Endothelial cell of umbilical vein (primary cell): Measurements from ENCODE around the gene SRSF2. TPM values are rescaled to one million over a fixed set of nuclear protein-coding genes. Genes with fewer than 3 reads are reported as not detected.

ENCODE experiments used
- BruUV-seq: library from RNA; stranded (reverse); fragments of 400-500 nt; replicated peaks from 2 replicates; lab custom pipeline; 2021; lab: Mats Ljungman, UMichigan
- CTCF ChIA-PET: fragments of 300-600, 350-600 bp; sonication (Branson Sonifier 250); formaldehyde crosslinking; loops from one replicate; lab custom pipeline; 2021; ENCODE audit warnings: antibody characterized with exemption, inconsistent platforms; lab: Charles Lee
- POLR2A ChIA-PET: fragments of 300-600, 350-600 bp; sonication (Branson Sonifier 250); formaldehyde crosslinking; loops from one replicate; lab custom pipeline; 2021; ENCODE audit warnings: antibody characterized with exemption, inconsistent platforms; lab: Charles Lee
- DNase-seq: peaks from one replicate; pipeline ENCODE4 v3.0.0-alpha.2; 2011; ENCODE audit warnings: low read depth, low spot score
- FAIRE-seq: peaks from 2 replicates; lab custom pipeline; 2011; peaks lifted over from hg19 to GRCh38; lab: Jason Lieb, UNC
- H2AFZ ChIP-seq: 2 replicates; pipeline ENCODE4 v1.6.0; 2012; ENCODE audit warnings: low read depth, low read length, control low read depth, inconsistent platforms
- H3K27ac ChIP-seq: 2 replicates; pipeline ENCODE4 v1.5.1; 2011; ENCODE audit warnings: low read depth, mild to moderate bottlenecking, control low read depth, low read length, moderate library complexity; ENCODE audit not compliant: insufficient read depth
- H3K27me3 ChIP-seq, 2 experiments: 2 replicates each; pipeline versions ENCODE4 v1.6.0 to v1.6.1; 2011; ENCODE audit warnings: low read length in 2 of 2, mixed read lengths in 1 of 2; ENCODE audit not compliant: control insufficient read depth in 2 of 2, insufficient read depth in 2 of 2
- H3K36me3 ChIP-seq, 2 experiments: 2 replicates in 1 of 2; 3 replicates in 1 of 2; pipeline ENCODE4 v1.5.1; 2011; ENCODE audit warnings: low read length in 2 of 2, mild to moderate bottlenecking in 1 of 2, moderate library complexity in 1 of 2; ENCODE audit not compliant: control insufficient read depth in 2 of 2, insufficient read depth in 2 of 2; ENCODE audit errors: extremely low read depth in 1 of 2
- H3K4me1 ChIP-seq: 3 replicates; pipeline ENCODE4 v1.5.1; 2011; ENCODE audit warnings: mild to moderate bottlenecking, low read length; ENCODE audit not compliant: control insufficient read depth, insufficient read depth; ENCODE audit errors: extremely low read depth
- H3K4me2 ChIP-seq: 2 replicates; pipeline ENCODE4 v1.6.1; 2011; ENCODE audit warnings: low read length, control low read depth, mixed read lengths; ENCODE audit not compliant: insufficient read depth
- H3K4me3 ChIP-seq, 3 experiments: fragments of 200-600 bp in 1 of 3; sonication (generic), shearing (Covaris generic) in 1 of 3; replicated peaks in 1 of 3; 2 replicates each; pipeline ENCODE4 v1.5.1; 2011 to 2016; ENCODE audit warnings: control low read depth in 3 of 3, low read length in 3 of 3, mild to moderate bottlenecking in 2 of 3, inconsistent platforms in 1 of 3, low read depth in 1 of 3, moderate library complexity in 1 of 3; ENCODE audit not compliant: insufficient read depth in 1 of 3
- H3K79me2 ChIP-seq: 2 replicates; pipeline ENCODE4 v1.6.0; 2012; ENCODE audit warnings: low read length, inconsistent platforms; ENCODE audit not compliant: control insufficient read depth, insufficient read depth
- H3K9ac ChIP-seq: replicated peaks from 2 replicates; pipeline ENCODE3; 2011; ENCODE audit warnings: low read length, control low read depth; ENCODE audit not compliant: insufficient read depth; ENCODE audit errors: extremely low read depth
- H3K9me1 ChIP-seq: replicated peaks from 3 replicates; pipeline ENCODE4 v1.6.0; 2011; ENCODE audit warnings: mild to moderate bottlenecking, low read length; ENCODE audit not compliant: control insufficient read depth, insufficient read depth; ENCODE audit errors: extremely low read depth
- H3K9me3 ChIP-seq: replicated peaks from 2 replicates; pipeline ENCODE4 v1.5.1; 2012; ENCODE audit warnings: low read length, inconsistent platforms; ENCODE audit not compliant: control insufficient read depth, insufficient read depth
- H4K20me1 ChIP-seq: replicated peaks from 2 replicates; pipeline ENCODE3; 2011; ENCODE audit warnings: mild to moderate bottlenecking, low read length; ENCODE audit not compliant: control insufficient read depth, insufficient read depth; ENCODE audit errors: extremely low read depth
- EZH2 ChIP-seq: IDR thresholded peaks from 2 replicates; pipeline ENCODE4 v1.6.1; 2012; ENCODE audit warnings: borderline replicate concordance, low read depth, mild to moderate bottlenecking, moderate library complexity, low read length, inconsistent platforms; ENCODE audit not compliant: severe bottlenecking
- FOS ChIP-seq: IDR thresholded peaks from 2 replicates; pipeline ENCODE4 v1.6.1; 2011; ENCODE audit warnings: mild to moderate bottlenecking, low read length, moderate library complexity, borderline replicate concordance; ENCODE audit not compliant: insufficient read depth
- GATA2 ChIP-seq: IDR thresholded peaks from 2 replicates; pipeline ENCODE4 v1.7.0; 2011; ENCODE audit warnings: low read depth, mild to moderate bottlenecking, moderate library complexity, mixed read lengths, low read length; ENCODE audit not compliant: insufficient read length, insufficient read depth
- JUN ChIP-seq: IDR thresholded peaks from 2 replicates; pipeline ENCODE4 v1.6.1; 2011; ENCODE audit warnings: borderline replicate concordance, low read depth; ENCODE audit not compliant: insufficient read length, insufficient read depth
- MYC ChIP-seq: IDR thresholded peaks from one replicate; pipeline ENCODE4 v1.6.1; 2011; ENCODE audit warnings: mild to moderate bottlenecking, low read depth, low read length
- POLR2A ChIP-seq: IDR thresholded peaks from 2 replicates; pipeline ENCODE4 v1.6.1; 2012; ENCODE audit warnings: low read depth, mild to moderate bottlenecking, control low read depth, low read length
- POLR2AphosphoS5 ChIP-seq: IDR thresholded peaks from 2 replicates; pipeline ENCODE4 v1.6.1; 2012; ENCODE audit warnings: low read depth, mild to moderate bottlenecking, control low read depth, low read length, moderate library complexity; ENCODE audit not compliant: insufficient read depth
- dilution Hi-C: fragments of 300-500 bp; cut with MboI; formaldehyde crosslinking; loops from one replicate; pipeline ENCODE4 v1.15.0; 2019; ENCODE audit warnings: low sequenced_read_pairs; ENCODE audit not compliant: extremely low pct_ligation_motif_present
- intact Hi-C: fragments of 100-400 bp; cut with micrococcal nuclease; formaldehyde crosslinking; loops from one replicate; pipeline ENCODE4 v1.10.0; 2022
- polyA plus RNA-seq, 4 experiments: library from polyadenylated mRNA; depleted of rRNA in 3 of 4; stranded (reverse) in 3 of 4; unstranded in 1 of 4; fragments of >200 nt; gene quantifications; 2 replicates each; pipeline versions ENCODE4 v1.2.1 to v1.2.3, GENCODE V29; 2011 to 2012; ENCODE audit warnings: missing spikeins in 1 of 4
- total RNA-seq: library from RNA; stranded (reverse); gene quantifications from 2 replicates; pipeline ENCODE4 v1.2.3, GENCODE V29; 2021
- TF ChIP-seq, protein P1 (sequence below), 2 donors: IDR thresholded peaks; 1 replicate in 1 of 2; 2 replicates in 1 of 2; pipeline ENCODE4 v1.5.1; 2011; ENCODE audit warnings: low read length in 2 of 2, mild to moderate bottlenecking in 2 of 2, moderate library complexity in 2 of 2, control low read depth in 1 of 2, inconsistent platforms in 1 of 2, low read depth in 1 of 2; ENCODE audit not compliant: insufficient read depth in 1 of 2; ENCODE audit errors: extremely low read depth in 1 of 2
- TF ChIP-seq, protein P2 (sequence below): IDR thresholded peaks from 2 replicates; pipeline ENCODE4 v1.6.1; 2011; ENCODE audit not compliant: insufficient read depth, insufficient read length

Gene SRSF2
- total and polyA plus RNA-seq, 2 donors (not counting 3 experiments of a cell fraction or from before 2014, with no cell fraction given), result 283 to 307 TPM

DNA sequence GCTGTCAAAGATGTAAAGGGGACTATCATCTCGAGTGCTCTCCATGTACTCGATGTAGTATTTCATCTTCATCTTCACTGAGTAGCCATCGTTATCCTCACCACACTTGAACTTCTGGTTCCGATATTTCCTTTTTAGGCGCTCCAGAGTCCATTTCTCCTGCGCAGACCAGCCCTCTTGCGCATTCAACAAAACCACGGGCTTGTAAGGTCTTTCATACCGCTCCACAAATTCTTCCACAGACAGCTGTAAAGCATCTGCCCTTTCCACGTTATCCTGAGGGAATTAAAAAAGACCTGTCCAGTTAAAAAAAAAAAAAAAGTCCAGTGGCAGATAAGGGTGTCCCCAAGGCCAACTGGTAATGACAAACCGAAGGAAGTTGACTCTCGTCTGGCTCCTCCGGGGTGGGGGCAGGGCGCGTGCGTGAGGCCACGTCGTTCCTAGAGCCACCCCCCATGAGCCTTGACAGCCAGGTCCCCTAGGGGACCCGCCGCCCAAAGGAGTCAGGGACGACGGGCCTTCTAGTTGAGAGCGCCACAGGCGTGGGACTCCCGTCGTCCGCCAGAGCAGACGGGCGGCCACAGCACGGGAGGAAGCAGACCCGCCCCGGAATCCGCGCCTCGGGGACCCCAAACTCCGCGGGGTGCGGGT lies 11.4 kb downstream of the SRSF2 start:
- Histone ChIP-seq H3K27ac (peak overlapping the region; percentile 72), H3K36me3 (peaks cover 11 to 20% of the 10 kb centered on the region in 2 experiments), H2AFZ (peak overlapping the region; percentile 56), H3K27me3 (no peaks in the 10 kb centered on the region), H3K9me3 (no peaks in the 10 kb centered on the region), H3K9ac (peak overlapping the region; percentile 90), H3K4me2 (peak overlapping the region; percentile 71), H3K9me1 (no peaks in the 10 kb centered on the region), H3K4me3 (peak overlapping the region; percentile 66 to 99 (median 90)), H4K20me1 (no peaks in the 10 kb centered on the region), H3K79me2 (peaks cover 61% of the 10 kb centered on the region), H3K4me1 (peaks cover 18% of the 10 kb centered on the region)
- FAIRE-seq, result no peak
- BruUV-seq, result no TSS peak
- CTCF ChIA-PET, result interaction anchor here (0.7 to 3.2 kb wide), 7 partner anchors 11 to 502 kb away, joined by 3 to 22 read pairs (median 4); partner anchors contain the start of genes MFSD11 and SRSF2
- TF ChIP-seq EZH2, result no peak
- POLR2A ChIA-PET, result interaction anchor here (0.7 to 1.0 kb wide), 3 partner anchors 10 to 12 kb away, joined by 3 to 6 read pairs (median 4); partner anchors contain the start of gene MFSD11
- intact Hi-C loops, result loop anchor here (1.0 kb wide), 2 partner anchors 12 to 14 kb away; partner anchors contain the start of gene SRSF2
- dilution Hi-C loops, result no loop called here
- peak; percentile 59 for DNase-seq

DNA sequence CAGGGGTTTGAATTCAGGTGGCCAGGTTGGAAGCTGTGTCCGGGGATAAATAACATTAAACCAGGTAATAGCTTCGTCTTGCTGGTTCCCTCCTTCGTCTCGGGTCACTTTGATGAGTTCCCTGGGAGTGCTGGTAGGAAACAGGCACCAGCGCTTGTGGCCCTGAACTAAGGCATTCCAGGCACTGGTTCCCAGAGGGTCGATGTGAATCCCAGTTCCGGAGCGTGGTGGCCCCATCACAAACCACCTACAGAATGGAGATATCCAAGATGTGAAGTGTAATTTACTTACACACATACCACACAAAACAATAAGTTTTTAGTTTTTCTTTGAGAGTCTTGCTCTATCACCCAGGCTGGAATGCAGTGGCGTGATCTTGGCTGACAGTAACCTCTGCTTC lies 13.3 kb downstream of the SRSF2 start:
- H3K9ac ChIP-seq, result no peak overlapping the region
- no peaks in the 10 kb centered on the region for H4K20me1 ChIP-seq
- intact Hi-C loops (no loop called here), dilution Hi-C loops (no loop called here)
- H3K36me3 ChIP-seq, result peaks cover 13 to 29% of the 10 kb centered on the region in 2 experiments
- H3K4me3 ChIP-seq, result no peak overlapping the region
- no peaks in the 10 kb centered on the region for H3K27me3 ChIP-seq
- peaks cover 55% of the 10 kb centered on the region for H3K79me2 ChIP-seq
- CTCF ChIA-PET, result interaction anchor here (1.2 kb wide), 1 partner anchor 11 kb away, joined by 3 read pairs; no protein-coding TSS in a partner anchor
- H2AFZ ChIP-seq, result no peak overlapping the region
- POLR2A ChIA-PET, result no interaction called here
- TF ChIP-seq GATA2 (no peak), EZH2 (no peak), FOS (no peak), POLR2A (no peak), MYC (no peak), POLR2AphosphoS5 (no peak), JUN (no peak)
- TF ChIP-seq, protein P1, sequence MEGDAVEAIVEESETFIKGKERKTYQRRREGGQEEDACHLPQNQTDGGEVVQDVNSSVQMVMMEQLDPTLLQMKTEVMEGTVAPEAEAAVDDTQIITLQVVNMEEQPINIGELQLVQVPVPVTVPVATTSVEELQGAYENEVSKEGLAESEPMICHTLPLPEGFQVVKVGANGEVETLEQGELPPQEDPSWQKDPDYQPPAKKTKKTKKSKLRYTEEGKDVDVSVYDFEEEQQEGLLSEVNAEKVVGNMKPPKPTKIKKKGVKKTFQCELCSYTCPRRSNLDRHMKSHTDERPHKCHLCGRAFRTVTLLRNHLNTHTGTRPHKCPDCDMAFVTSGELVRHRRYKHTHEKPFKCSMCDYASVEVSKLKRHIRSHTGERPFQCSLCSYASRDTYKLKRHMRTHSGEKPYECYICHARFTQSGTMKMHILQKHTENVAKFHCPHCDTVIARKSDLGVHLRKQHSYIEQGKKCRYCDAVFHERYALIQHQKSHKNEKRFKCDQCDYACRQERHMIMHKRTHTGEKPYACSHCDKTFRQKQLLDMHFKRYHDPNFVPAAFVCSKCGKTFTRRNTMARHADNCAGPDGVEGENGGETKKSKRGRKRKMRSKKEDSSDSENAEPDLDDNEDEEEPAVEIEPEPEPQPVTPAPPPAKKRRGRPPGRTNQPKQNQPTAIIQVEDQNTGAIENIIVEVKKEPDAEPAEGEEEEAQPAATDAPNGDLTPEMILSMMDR (IDR thresholded peaks at IDR 0.05; ENCODE audit: extremely low read depth in 1 of 2, insufficient read depth in 1 of 2, low read depth in 1 of 2, low read length in 2 of 2), result no peak
- TF ChIP-seq, protein P2, sequence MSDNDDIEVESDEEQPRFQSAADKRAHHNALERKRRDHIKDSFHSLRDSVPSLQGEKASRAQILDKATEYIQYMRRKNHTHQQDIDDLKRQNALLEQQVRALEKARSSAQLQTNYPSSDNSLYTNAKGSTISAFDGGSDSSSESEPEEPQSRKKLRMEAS, result no peak
- no peaks in the 10 kb centered on the region for H3K9me3 ChIP-seq
- FAIRE-seq, result no peak
- H3K9me1 ChIP-seq, result no peaks in the 10 kb centered on the region
- peaks cover 18% of the 10 kb centered on the region for H3K4me1 ChIP-seq
- DNase-seq, result no peak
- BruUV-seq, result no TSS peak
- no peak overlapping the region for H3K4me2 ChIP-seq
- no peak overlapping the region for H3K27ac ChIP-seq
